ENCODE results near the gene PSEN1.

DNA sequence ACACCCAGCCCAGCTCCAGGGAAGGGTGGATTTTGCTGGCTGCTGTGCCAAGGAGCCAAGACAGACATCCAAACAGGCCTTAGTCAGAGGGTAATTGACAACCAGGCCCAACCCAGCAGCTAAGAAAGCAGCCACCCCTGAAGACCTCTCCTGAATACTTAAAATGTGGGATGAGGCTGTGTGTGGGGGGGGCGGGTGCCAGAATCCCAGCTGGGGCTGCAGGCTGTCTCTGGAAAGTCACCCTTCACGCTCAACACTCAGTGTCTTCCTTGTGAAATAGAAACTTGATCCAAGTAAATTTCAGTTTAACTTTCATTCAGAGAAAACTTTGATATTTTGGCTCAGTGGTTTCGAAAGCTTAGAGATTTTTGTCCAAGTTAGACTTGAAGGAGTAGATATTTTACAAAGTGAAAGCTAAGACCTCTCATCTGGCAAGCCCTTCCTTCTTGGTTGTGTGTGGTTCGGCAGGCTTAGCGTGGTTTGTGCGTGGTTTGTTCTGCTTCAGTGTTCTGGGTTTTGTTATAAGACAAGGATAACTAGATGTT is 106.1 kb downstream of the PSEN1 start:
- TF ChIP-seq POLR2AphosphoS5 (IDR thresholded peaks at IDR 0.05; ENCODE audit: low read depth, low read length) (no peak), TAF1 (IDR thresholded peaks at IDR 0.05; ENCODE audit: low read depth, low read length) (no peak)

Measured in GM12891 (cell line).